Large intestine (tissue), 3 donors: ENCODE data around the gene FAM13A. TPM values are rescaled to one million over a fixed set of nuclear protein-coding genes. Genes with fewer than 3 reads are reported as not detected.

Experiments used
- DNase-seq, 2 donors: peaks; one replicate each; pipeline versions ENCODE4 v3.0.0 to v3.0.0-alpha.2; 2013
- H3K27ac ChIP-seq: one replicate; pipeline ENCODE4 v1.5.1; 2013; ENCODE audit warnings: low read length
- H3K27me3 ChIP-seq: 2 replicates; pipeline ENCODE4 v1.6.1; 2013; ENCODE audit warnings: low read length; ENCODE audit not compliant: control insufficient read depth, insufficient read depth
- H3K36me3 ChIP-seq: 2 replicates; pipeline ENCODE4 v1.6.1; 2013; ENCODE audit warnings: low read length; ENCODE audit not compliant: control insufficient read depth, insufficient read depth
- H3K4me1 ChIP-seq: one replicate; pipeline ENCODE4 v1.6.1; 2013; ENCODE audit warnings: low read length; ENCODE audit not compliant: control insufficient read depth, insufficient read depth
- H3K4me3 ChIP-seq: one replicate; pipeline ENCODE4 v1.5.1; 2013; ENCODE audit warnings: low read length
- H3K9me3 ChIP-seq: one replicate; pipeline ENCODE4 v1.6.1; 2013; ENCODE audit warnings: mild to moderate bottlenecking, low read depth, low read length, moderate library complexity; ENCODE audit not compliant: control insufficient read depth
- WGBS: methylation state at CpG from one replicate; pipeline ENCODE4 v1.1.5; 2013; ENCODE audit warnings: low lambda C conversion rate; ENCODE audit not compliant: insufficient coverage; 5-methylcytosine and 5-hydroxymethylcytosine counted together
- polyA plus RNA-seq: library from polyadenylated mRNA; unstranded; fragments of 120-200 nt; gene quantifications from one replicate; pipeline ENCODE4 v1.2.1, GENCODE V29; 2013

Gene FAM13A
- polyA plus RNA-seq, 1 donor, result 151 TPM

- no peak overlapping the region for H3K27ac ChIP-seq
- WGBS, result 50% methylated on average over 1 of the region's 1 CpG
- peaks cover 5% of the 10 kb centered on the region for H3K4me1 ChIP-seq
Observed at GRCh38 chr4:88828842-88829571, 228.0 kb downstream of the FAM13A start.

GRCh38 chr4:88827442-88827841, 229.5 kb downstream of the FAM13A start:
- no CpG with 5 or more reads among the region's 2 CpGs for WGBS
- Histone ChIP-seq H3K4me1 (peaks cover 5% of the 10 kb centered on the region), H3K4me3 (no peak overlapping the region), H3K27me3 (no peaks in the 10 kb centered on the region), H3K9me3 (no peaks in the 10 kb centered on the region), H3K36me3 (no peaks in the 10 kb centered on the region), H3K27ac (no peak overlapping the region)
- no peak for DNase-seq

More at GRCh38 chr4:88828842-88829571, 228.0 kb downstream of the FAM13A start:
- H3K9me3 ChIP-seq, result no peaks in the 10 kb centered on the region
- no peaks in the 10 kb centered on the region for H3K36me3 ChIP-seq
- no peak for DNase-seq
- H3K27me3 ChIP-seq, result no peaks in the 10 kb centered on the region
- H3K4me3 ChIP-seq, result no peak overlapping the region

DNA sequence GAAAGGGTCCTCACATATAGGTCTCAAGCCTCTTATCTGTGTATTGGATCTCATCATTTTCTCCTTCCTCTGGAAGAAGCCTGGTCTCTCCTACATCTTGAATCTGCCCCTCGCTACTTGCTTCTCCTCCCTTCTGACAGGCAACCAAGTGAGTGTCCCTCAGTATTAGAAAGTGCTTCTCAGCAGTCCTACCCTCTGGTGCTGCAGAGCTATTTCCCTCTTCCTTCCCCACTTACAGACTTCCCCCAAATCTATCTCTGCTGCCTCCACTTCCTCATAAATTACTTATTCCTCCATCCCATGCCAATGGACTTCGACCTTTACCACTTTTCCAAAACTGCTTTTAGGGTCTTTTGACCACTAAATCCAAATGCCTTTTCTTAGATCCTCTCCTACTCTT, 230.2 kb downstream of the FAM13A start:
- H3K27me3 ChIP-seq, result no peaks in the 10 kb centered on the region
- DNase-seq, result no peak

DNA sequence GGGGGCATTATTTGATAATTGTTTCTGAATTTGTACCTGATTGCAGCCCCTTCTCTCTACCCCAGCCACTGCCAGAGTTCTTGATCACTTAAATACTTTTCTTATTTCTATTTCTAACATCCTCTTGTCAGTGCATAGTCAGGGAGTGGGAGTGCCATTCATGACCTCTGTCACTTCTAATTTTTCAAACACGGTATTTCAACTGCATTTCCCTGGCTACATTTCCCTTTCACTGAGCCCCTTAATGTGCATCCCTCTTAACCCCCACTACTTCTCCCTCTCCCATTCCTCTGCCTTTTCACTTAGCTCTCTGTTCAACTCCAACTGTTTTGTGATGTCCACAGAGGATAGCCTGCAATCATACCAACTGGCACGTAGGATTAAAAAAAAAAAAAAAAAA, 231.1 kb downstream of the FAM13A start:
- Histone ChIP-seq H3K9me3 (no peaks in the 10 kb centered on the region), H3K27me3 (no peaks in the 10 kb centered on the region), H3K4me3 (no peak overlapping the region), H3K36me3 (no peaks in the 10 kb centered on the region), H3K4me1 (no peaks in the 10 kb centered on the region), H3K27ac (no peak overlapping the region)
- no peak for DNase-seq
- WGBS, result 100% methylated on average over 1 of the region's 2 CpGs

More for the DNA sequence above, 230.2 kb downstream of the FAM13A start:
- Histone ChIP-seq H3K36me3 (no peaks in the 10 kb centered on the region), H3K4me3 (no peak overlapping the region), H3K27ac (no peak overlapping the region), H3K9me3 (no peaks in the 10 kb centered on the region), H3K4me1 (peaks cover 5% of the 10 kb centered on the region)
- WGBS, result 100% methylated on average over 1 of the region's 2 CpGs

DNA sequence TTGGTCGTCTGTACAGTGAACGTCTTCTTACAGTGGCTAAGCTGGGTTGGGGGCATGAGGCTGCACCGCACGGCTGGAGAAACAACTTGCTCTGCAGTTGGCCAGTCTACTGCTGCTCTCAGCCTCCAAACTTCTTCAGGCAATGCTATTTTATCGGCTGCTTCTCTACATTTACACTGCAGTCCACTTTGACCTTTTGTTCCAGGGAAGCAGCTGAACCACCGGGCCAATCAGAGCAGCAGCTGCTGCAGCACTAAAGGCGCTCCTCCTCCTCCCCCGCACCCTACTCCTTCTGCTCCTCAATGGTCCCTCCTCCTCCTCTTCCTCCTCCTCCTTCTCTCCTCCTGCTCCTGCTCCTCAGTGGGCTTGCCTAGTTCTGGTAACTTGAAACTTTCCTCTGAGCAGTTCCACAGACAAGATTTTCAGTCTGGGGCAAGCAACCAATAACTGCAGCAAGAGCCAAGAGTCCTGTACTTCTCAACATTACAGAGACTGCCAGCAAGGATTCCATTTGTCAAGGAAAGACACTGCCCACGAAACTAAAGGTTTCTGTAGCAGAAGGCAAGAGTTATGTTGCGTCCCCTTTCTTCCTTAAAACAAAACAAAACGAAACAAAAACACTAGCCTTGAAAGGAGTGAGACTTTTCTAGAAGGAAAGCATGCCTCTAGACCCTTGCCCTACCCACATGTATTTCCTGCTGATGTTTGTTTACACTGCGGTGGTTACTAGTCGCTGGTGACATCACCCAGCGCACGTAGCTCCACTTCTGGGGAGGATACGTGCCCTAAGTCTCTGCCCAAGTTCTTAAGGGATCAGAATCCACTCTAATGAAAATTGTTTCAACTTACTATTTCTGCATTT, 233.7 kb downstream of the FAM13A start:
- Histone ChIP-seq H3K9me3 (no peaks in the 10 kb centered on the region), H3K4me1 (peaks cover 12% of the 10 kb centered on the region), H3K36me3 (peaks cover 2% of the 10 kb centered on the region), H3K27me3 (no peaks in the 10 kb centered on the region), H3K27ac (peak overlapping the region; percentile 97), H3K4me3 (peak overlapping the region; percentile 60)
- DNase-seq, result peak; percentile 97 to 99
- WGBS, result 0% methylated on average over 5 of the region's 16 CpGs

DNA sequence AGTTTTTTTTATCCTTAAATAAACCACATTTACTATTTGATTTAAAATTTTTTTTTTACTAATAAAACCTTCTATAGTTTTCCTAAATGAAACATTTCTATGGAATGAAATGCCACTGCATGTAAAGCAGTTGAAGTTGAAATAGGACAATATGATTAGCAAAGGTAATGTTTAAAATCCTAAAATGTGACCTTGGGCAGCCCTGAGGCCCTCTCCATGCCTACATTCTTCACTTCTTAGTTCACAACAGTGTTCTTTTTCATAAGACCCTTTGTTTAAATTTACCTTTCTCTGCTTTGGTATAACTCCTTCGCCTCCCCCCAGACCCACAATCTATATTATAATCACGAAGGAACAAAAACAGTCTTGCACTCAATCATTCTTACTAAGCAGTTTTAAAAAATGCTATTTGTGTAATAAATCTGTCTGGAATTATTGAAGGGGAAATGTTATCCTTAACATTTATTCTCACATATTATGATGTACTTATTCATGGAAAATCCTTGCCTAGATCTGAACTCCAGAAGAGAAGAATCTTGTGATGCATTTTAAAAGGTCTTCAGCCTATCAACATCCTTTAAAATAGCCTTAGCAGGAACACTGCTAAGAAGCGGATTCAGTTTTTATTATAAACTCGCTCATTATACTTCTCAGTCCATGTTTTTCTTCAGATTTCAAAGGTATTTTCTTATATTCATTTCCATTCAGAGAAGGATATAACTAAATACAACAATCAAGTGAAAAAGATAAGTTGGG, 234.8 kb downstream of the FAM13A start:
- Histone ChIP-seq H3K9me3 (no peaks in the 10 kb centered on the region), H3K36me3 (peaks cover 2% of the 10 kb centered on the region), H3K27me3 (no peaks in the 10 kb centered on the region), H3K4me1 (peaks cover 12% of the 10 kb centered on the region), H3K27ac (peak overlapping the region; percentile 97), H3K4me3 (peak overlapping the region; percentile 60)
- 17% methylated on average over 1 of the region's 4 CpGs for whole genome bisulfite sequencing
- DNase-seq, result peak in 1 of 2 donors; percentile 22

GRCh38 chr4:88821522-88821921, 235.5 kb downstream of the FAM13A start:
- Histone ChIP-seq H3K4me1 (peaks cover 13% of the 10 kb centered on the region), H3K27ac (peak overlapping the region; percentile 97), H3K27me3 (no peaks in the 10 kb centered on the region), H3K9me3 (no peaks in the 10 kb centered on the region), H3K4me3 (peak overlapping the region; percentile 60), H3K36me3 (peaks cover 2% of the 10 kb centered on the region)
- peak in 1 of 2 donors; percentile 33 for DNase-seq
- WGBS, result no CpG with 5 or more reads among the region's 2 CpGs

GRCh38 chr4:88820698-88821415, 236.1 kb downstream of the FAM13A start:
- Histone ChIP-seq H3K4me3 (peak overlapping the region; percentile 60), H3K27me3 (no peaks in the 10 kb centered on the region), H3K36me3 (peaks cover 2% of the 10 kb centered on the region), H3K27ac (peak overlapping the region; percentile 97), H3K9me3 (no peaks in the 10 kb centered on the region), H3K4me1 (peaks cover 16% of the 10 kb centered on the region)
- DNase-seq, result peak in 1 of 2 donors; percentile 57
- WGBS, result 18% methylated on average over 4 of the region's 10 CpGs

- Histone ChIP-seq H3K27me3 (no peaks in the 10 kb centered on the region), H3K36me3 (peaks cover 2% of the 10 kb centered on the region), H3K27ac (peak overlapping the region; percentile 97), H3K4me1 (peaks cover 16% of the 10 kb centered on the region), H3K9me3 (no peaks in the 10 kb centered on the region), H3K4me3 (peak overlapping the region; percentile 60)
- peak in 1 of 2 donors; percentile 69 for DNase-seq
- WGBS, result 8% methylated on average over 2 of the region's 5 CpGs
Observed at GRCh38 chr4:88819818-88820697, 236.9 kb downstream of the FAM13A start.
